Rectal smooth muscle tissue (tissue), 1 donor: ENCODE measurements around the gene HDX.
"Not testable (repeated sequence)": the region's sequence is repeated elsewhere in the genome, so short reads cannot be mapped to it uniquely, and the experiment has no call there.

Source experiments
- H3K27ac ChIP-seq: one replicate; pipeline ENCODE4 v1.7.0; 2013; ENCODE audit warnings: low read depth, low read length, inconsistent platforms
- H3K27me3 ChIP-seq: one replicate; pipeline ENCODE4 v1.7.0; 2013; ENCODE audit warnings: low read length; ENCODE audit not compliant: control insufficient read depth, insufficient read depth
- H3K36me3 ChIP-seq: one replicate; pipeline ENCODE4 v1.7.0; 2013; ENCODE audit warnings: low read length; ENCODE audit not compliant: control insufficient read depth, insufficient read depth
- H3K4me1 ChIP-seq: one replicate; pipeline ENCODE4 v1.7.0; 2013; ENCODE audit warnings: low read length; ENCODE audit not compliant: control insufficient read depth, insufficient read depth
- H3K4me3 ChIP-seq: one replicate; pipeline ENCODE4 v1.7.0; 2013; ENCODE audit warnings: low read length
- H3K9ac ChIP-seq: one replicate; pipeline ENCODE4 v1.7.0; 2013; ENCODE audit warnings: low read length

Gene HDX, protein sequence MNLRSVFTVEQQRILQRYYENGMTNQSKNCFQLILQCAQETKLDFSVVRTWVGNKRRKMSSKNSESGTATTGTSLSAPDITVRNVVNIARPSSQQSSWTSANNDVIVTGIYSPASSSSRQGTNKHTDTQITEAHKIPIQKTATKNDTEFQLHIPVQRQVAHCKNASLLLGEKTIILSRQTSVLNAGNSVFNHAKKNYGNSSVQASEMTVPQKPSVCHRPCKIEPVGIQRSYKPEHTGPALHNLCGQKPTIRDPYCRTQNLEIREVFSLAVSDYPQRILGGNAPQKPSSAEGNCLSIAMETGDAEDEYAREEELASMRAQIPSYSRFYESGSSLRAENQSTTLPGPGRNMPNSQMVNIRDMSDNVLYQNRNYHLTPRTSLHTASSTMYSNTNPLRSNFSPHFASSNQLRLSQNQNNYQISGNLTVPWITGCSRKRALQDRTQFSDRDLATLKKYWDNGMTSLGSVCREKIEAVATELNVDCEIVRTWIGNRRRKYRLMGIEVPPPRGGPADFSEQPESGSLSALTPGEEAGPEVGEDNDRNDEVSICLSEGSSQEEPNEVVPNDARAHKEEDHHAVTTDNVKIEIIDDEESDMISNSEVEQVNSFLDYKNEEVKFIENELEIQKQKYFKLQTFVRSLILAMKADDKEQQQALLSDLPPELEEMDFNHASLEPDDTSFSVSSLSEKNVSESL

DNA sequence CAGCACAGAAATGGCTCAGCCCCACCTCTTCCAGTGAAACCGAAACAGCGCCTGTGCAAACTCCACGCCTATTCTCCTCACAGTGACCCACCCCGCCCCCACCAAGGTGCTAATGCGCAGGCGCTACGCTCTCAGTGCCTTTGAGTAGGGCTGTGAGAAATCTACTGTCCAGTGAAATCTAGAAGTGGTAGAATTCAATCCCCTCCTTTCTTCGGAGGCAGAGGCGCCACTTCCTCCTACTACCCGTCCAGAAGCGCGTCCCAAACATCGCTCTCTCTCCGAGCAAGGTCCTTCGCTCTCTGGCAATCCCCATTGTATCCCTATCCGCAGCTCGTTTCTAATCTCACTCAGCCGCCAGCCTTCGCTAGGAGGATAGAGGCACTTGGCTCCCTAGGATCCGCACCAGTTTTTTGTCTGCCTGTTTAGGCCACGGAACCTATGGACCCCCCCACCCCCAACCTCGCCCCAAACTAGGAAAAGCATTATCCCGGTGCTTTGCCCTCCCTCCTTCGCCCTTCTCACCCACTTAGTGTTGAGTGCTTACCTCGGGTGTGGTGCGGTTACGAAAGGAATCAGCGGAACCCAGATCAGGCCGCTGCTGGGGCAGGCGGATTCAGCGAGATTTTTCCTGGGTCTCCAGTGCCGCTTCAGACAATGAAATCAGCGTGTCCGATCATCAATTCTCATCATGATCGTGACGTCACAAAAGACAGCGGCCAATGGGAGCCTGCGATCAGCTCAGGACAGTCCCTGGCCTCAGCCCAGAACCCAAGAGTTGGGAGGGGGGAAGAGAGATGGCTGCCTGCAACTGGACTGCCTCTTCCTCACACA lies at the start of gene HDX:
TSS of gene HDX (minus strand) at position 656 of the 831 bp plus-strand sequence. CDS start 27,056 bp downstream, outside the sequence.
- Histone ChIP-seq H3K4me3 (peak within 1 kb of the TSS; percentile 62), H3K36me3 (no peaks in the 10 kb centered on the region), H3K4me1 (no peaks in the 10 kb centered on the region), H3K9ac (peak within 1 kb of the TSS; percentile 36), H3K27ac (peak within 1 kb of the TSS; percentile 78), H3K27me3 (no peaks in the 10 kb centered on the region)

DNA sequence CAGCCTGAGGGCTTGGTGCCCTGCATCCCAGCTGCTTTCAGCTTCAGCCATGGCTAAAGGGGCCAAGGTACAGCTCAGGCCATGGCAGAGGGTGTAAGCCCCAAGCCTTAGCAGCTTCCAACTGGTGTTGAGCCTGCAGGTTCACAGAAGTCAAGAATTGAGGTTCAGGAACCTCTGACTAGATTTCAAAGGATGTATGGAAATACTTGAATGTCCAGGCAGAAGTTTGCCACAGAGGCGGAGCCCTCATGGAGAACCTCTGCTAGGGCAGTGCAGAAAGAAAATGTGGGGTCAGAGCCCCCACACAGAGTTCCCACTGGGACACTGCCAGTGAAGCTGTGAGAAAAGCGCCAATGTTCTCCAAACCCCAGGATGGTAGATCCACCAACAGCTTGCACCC lies 39.1 kb upstream of the HDX start:
- H3K4me1 ChIP-seq, H3K36me3 ChIP-seq, H3K27me3 ChIP-seq, H3K4me3 ChIP-seq, H3K9ac ChIP-seq, H3K27ac ChIP-seq: not testable (repeated sequence)

DNA sequence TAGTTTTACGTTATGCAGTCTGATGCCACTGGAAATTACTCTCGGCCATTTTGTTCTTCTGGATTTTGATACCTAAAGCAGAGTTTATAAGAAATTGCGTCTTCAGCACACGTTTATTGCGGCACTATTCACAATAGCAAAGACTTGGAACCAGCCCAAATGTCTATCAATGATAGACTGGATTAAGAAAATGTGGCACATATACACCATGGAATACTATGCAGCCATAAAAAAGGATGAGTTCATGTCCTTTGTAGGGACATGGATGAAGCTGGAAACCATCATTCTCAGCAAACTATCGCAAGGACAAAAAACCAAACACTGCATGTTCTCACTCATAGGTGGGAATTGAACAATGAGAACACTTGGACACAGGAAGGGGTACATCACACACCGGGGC lies 35.4 kb upstream of the HDX start:
- not testable (repeated sequence) for H3K4me1 ChIP-seq, H3K4me3 ChIP-seq, H3K36me3 ChIP-seq, H3K27me3 ChIP-seq, H3K27ac ChIP-seq, H3K9ac ChIP-seq

DNA sequence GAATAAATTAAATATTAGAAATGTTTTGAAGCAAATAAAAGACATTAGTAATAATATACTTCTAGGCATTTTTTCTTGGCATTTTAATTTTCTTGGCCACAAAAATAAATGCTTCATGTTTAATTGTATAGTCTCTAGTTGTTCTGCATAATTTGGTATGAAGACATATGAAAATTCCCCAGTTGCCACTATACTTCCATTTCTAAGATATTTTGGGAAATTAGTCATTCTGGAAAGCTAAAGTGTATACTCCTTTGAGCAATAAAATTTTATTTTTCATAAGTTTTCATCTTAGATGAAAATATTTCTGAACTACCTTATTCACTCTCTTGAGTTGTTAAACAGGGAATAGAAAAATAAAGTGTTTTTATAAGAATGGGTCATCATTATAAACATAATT lies 13.8 kb downstream of the HDX start:
- no peak overlapping the region for H3K4me3 ChIP-seq

DNA sequence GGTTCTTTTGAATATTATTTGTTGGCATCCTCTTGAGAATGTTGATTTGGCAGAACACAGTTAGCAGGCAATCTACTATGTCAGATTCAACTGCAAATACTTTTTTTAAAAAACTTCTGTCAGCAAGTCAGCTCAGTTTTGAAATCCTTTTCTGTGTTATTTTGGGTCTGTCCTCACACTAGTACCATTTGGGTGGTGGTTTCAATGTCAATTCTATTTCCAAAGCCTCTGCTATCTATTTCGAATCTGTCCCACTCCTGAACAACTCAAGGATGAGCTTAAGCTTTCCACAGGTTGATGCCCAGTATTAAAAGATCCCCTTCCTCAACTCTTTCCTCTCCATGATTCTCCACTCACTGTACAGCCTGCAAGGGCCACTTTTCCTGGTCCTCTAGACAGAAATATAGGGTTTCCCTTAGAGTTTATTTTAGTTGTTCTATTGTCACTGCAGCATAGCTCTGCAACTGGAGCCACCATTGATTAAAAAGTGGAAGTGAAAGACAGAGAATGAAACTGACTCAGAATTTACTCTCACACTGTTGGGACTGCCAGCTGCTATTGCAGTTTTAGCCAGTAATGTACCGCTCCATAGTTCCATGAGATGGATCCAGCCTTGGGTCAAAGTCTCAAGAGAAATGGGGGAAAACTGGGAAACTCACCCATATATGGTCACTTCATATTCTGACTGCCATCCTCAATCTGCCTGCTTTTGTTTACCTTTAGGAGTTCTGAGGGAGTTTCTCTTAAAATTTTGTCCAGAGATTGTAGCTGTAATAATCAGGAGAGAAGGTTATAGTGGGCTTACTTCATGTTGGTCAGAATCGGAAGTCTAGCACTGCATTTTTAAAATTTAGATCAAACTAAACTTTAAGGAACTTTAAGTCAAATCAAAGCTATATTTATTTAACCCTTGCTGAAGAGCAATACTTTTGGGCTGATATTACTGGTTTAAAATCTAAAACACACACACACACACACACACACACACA lies 14.6 kb downstream of the HDX start:
- H3K27me3 ChIP-seq: no peaks in the 10 kb centered on the region
- no peak overlapping the region for H3K27ac ChIP-seq
- no peaks in the 10 kb centered on the region for H3K4me1 ChIP-seq
- H3K4me3 ChIP-seq: no peak overlapping the region
- H3K9ac ChIP-seq: no peak overlapping the region
- H3K36me3 ChIP-seq: no peaks in the 10 kb centered on the region

More for the DNA sequence above, 13.8 kb downstream of the HDX start:
- Histone ChIP-seq H3K4me1 (no peaks in the 10 kb centered on the region), H3K9ac (no peak overlapping the region), H3K36me3 (no peaks in the 10 kb centered on the region), H3K27me3 (no peaks in the 10 kb centered on the region), H3K27ac (no peak overlapping the region)

DNA sequence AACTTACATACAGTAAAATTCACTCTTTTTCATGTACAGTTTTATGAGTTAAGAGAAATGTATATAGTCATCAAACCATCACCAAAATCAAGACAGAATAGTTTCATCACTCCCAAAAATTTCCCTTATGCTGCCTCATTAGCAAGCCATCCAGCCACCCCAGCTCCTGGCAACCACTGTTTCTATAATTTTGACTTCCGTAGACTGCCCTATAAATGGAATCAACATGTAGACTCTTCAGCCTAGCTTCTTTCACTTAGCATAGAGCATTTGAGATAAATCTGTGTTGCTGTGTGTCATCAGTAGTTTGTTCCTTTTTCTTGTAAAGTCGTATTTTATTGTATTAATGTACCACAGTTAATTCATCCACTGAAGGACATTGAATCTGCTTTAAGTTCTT lies 23.2 kb downstream of the HDX start:
- H3K4me3 ChIP-seq: no peak overlapping the region
- no peaks in the 10 kb centered on the region for H3K4me1 ChIP-seq
- H3K9ac ChIP-seq: no peak overlapping the region

DNA sequence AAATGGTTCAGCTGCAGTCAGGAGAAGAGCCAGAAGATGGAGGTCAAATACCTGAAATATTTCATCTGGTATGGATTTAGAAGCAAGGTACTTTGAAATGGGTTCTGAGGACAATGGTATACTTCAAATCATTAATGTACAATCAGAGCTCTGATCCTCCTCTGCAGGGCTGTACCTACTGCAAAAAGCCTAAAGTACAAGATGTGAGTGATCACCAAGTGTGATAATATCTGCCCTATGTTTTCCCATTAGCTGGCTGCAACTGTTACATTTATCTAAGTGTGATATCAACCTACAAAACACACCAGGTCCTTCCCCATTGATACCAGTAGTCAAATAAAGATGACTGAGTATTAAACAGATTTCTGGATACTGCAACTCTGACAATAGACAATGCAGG lies 25.1 kb downstream of the HDX start:
- Histone ChIP-seq H3K9ac (no peak overlapping the region), H3K27ac (no peak overlapping the region), H3K27me3 (no peaks in the 10 kb centered on the region), H3K4me1 (no peaks in the 10 kb centered on the region), H3K36me3 (no peaks in the 10 kb centered on the region), H3K4me3 (no peak overlapping the region)

More for the DNA sequence above, 23.2 kb downstream of the HDX start:
- no peaks in the 10 kb centered on the region for H3K27me3 ChIP-seq
- no peaks in the 10 kb centered on the region for H3K36me3 ChIP-seq
- no peak overlapping the region for H3K27ac ChIP-seq

DNA sequence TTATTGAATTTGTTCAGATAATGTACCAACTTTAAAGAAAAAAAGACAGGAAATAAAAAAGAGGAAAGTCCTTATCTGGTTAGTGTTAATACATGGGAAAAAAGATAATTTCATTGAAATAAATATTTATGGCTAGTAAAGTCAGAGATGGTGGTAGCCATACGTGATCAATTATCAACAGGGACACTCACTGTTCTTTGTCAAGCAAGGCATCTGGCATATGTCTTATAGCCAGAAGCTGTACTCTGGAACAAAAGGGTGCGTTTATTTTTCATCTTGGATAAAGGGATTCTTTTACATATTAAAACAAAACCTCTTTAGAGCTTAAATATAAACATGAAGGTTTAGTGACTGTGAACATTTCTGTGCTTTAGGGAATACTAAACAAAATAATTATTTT lies 26.7 kb downstream of the HDX start:
- Histone ChIP-seq H3K27ac (no peak overlapping the region), H3K4me1 (no peaks in the 10 kb centered on the region), H3K9ac (no peak overlapping the region), H3K4me3 (no peak overlapping the region), H3K36me3 (no peaks in the 10 kb centered on the region), H3K27me3 (no peaks in the 10 kb centered on the region)

DNA sequence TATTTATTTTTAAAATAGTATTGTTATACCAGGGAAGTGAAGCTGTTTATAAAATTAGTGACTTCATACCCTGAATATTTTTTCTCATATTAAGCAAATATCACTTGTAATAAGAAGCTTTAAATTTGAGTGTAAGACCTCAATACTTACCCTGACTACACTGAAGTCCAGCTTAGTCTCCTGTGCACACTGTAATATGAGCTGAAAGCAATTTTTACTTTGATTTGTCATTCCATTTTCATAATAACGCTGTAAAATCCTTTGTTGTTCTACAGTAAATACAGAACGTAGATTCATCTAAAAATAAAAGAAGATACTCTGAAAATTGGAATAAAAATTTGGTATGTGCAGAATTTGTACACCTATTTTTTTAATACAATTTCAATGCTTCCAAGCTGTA lies 27.2 kb downstream of the HDX start:
- Histone ChIP-seq H3K36me3 (no peaks in the 10 kb centered on the region), H3K4me1 (no peaks in the 10 kb centered on the region), H3K4me3 (no peak overlapping the region), H3K27ac (no peak overlapping the region), H3K27me3 (no peaks in the 10 kb centered on the region), H3K9ac (no peak overlapping the region)

DNA sequence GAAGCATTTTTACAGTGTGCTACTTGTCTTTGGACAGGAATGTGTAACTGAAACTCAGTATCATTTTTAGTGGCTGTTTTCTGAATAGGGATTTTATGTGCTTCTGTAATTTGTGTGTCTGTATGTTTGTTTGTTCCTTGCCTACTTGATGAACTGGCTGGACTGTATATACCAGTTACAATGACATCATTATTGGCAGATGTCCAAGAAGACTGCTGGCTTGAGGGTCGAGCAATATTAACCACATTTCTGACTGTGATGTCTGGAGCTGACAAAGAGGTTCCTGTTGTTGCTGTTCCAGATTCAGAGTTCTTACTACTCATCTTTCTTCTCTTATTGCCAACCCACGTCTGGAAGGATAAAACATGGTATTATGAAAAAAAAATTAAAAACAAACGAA lies 33.0 kb downstream of the HDX start:
- H3K36me3 ChIP-seq: no peaks in the 10 kb centered on the region
- no peak overlapping the region for H3K4me3 ChIP-seq
- H3K4me1 ChIP-seq: no peaks in the 10 kb centered on the region
- H3K27me3 ChIP-seq: no peaks in the 10 kb centered on the region
- H3K9ac ChIP-seq: no peak overlapping the region
- H3K27ac ChIP-seq: no peak overlapping the region

DNA sequence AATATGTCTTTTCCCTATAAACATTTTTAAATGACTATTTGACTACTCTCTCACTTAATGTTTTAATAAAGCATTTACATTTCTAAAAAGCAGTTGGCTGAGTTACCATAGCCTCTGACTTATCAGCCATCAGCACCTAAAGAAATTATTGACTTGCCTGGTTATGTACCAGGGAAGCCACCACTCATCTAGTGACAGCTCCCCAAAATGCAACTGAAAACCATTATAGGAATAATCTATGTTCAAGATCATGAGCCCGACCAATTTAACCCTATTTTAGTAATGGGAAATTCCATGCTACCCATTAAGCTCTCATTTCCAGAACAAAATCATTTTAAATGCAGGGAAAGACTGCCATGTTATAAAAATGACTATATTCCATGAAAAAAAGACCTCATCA lies 34.4 kb downstream of the HDX start:
- no peaks in the 10 kb centered on the region for H3K27me3 ChIP-seq
- no peaks in the 10 kb centered on the region for H3K4me1 ChIP-seq
- no peaks in the 10 kb centered on the region for H3K36me3 ChIP-seq

More for the DNA sequence above, 34.4 kb downstream of the HDX start:
- no peak overlapping the region for H3K27ac ChIP-seq
- no peak overlapping the region for H3K9ac ChIP-seq
- H3K4me3 ChIP-seq: no peak overlapping the region
